K562 (cell line): ENCODE results near the gene DCST1. TPM values are rescaled to one million over a fixed set of nuclear protein-coding genes. Genes with fewer than 3 reads are reported as not detected.

ENCODE experiments used
- BDP1 ChIP-seq: IDR thresholded peaks from 3 replicates; pipeline ENCODE4 v1.6.1; 2011; ENCODE audit not compliant: insufficient read length, insufficient read depth
- BRD4 ChIP-seq: fragments of 200-600 bp; sonication (generic); IDR thresholded peaks from 2 replicates; pipeline ENCODE4 v1.6.1; 2017; ENCODE audit warnings: inconsistent platforms
- CBFB ChIP-seq: sonication (generic); formaldehyde crosslinking; IDR thresholded peaks from 2 replicates; pipeline ENCODE4 v1.4.0; 2020; ENCODE audit warnings: mild to moderate bottlenecking, missing genetic modification reagents
- EGR1 ChIP-seq: fragments of 450-650 bp; conservative IDR thresholded peaks from 2 replicates; pipeline ENCODE4 v1.6.1; 2017; ENCODE audit warnings: mild to moderate bottlenecking
- HES1 ChIP-seq: fragments of 450-650 bp; IDR thresholded peaks from 2 replicates; pipeline ENCODE4 v1.6.1; 2016; ENCODE audit warnings: low read depth, mild to moderate bottlenecking, moderate library complexity
- HEY1 ChIP-seq: fragments of 250-450 bp; sonication (Bioruptor Pico); IDR thresholded peaks from 2 replicates; pipeline ENCODE4 v1.5.0; 2020; ENCODE audit warnings: mild to moderate bottlenecking, moderate library complexity, borderline replicate concordance
- MIER1 ChIP-seq: fragments of 450-650 bp; IDR thresholded peaks from 2 replicates; pipeline ENCODE4 v1.6.1; 2016; ENCODE audit warnings: antibody characterized with exemption, mild to moderate bottlenecking, low read depth
- NCOA4 ChIP-seq: fragments of 450-650 bp; IDR thresholded peaks from 2 replicates; pipeline ENCODE4 v1.6.1; 2018; ENCODE audit warnings: mild to moderate bottlenecking; ENCODE audit not compliant: partially characterized antibody
- POLR2AphosphoS2 ChIP-seq: IDR thresholded peaks from 2 replicates; pipeline ENCODE4 v1.6.1; 2012; ENCODE audit warnings: low read length, improper control_type of control experiment
- SMAD1 ChIP-seq: fragments of 150-350 bp; IDR thresholded peaks from 2 replicates; pipeline ENCODE4 v1.6.1; 2014; ENCODE audit warnings: low read length, low read depth; ENCODE audit not compliant: partially characterized antibody
- TCF7 ChIP-seq: sonication (generic); IDR thresholded peaks from 2 replicates; pipeline ENCODE4 v1.6.1; 2016; ENCODE audit warnings: antibody characterized with exemption, borderline replicate concordance
- U2AF2 ChIP-seq: fragments of 200-400 bp; formaldehyde crosslinking; optimal IDR thresholded peaks from 2 replicates; pipeline ENCODE3; 2017; ENCODE audit warnings: low read depth, mild to moderate bottlenecking, low read length
- YY1 ChIP-seq, 3 experiments: IDR thresholded peaks; 2 replicates each; pipeline ENCODE4 v1.6.1; 2011; ENCODE audit warnings: low read length in 2 of 3, mild to moderate bottlenecking in 2 of 3, moderate library complexity in 2 of 3, borderline replicate concordance in 1 of 3, control low read depth in 1 of 3, low read depth in 1 of 3; ENCODE audit not compliant: insufficient read depth in 3 of 3, insufficient replicate concordance in 2 of 3, control insufficient read depth in 1 of 3, insufficient read length in 1 of 3; ENCODE audit errors: extremely low read depth in 1 of 3
- ZBTB5 ChIP-seq: fragments of 450-650 bp; IDR thresholded peaks from 2 replicates; pipeline ENCODE4 v1.6.1; 2017; ENCODE audit warnings: antibody characterized with exemption
- ZKSCAN3 ChIP-seq: fragments of 250-450 bp; sonication (Bioruptor Pico); IDR thresholded peaks from 2 replicates; pipeline ENCODE4 v1.4.0; 2020
- ZNF174 ChIP-seq: fragments of 250-450 bp; sonication (Bioruptor Pico); IDR thresholded peaks from 2 replicates; pipeline ENCODE4 v1.4.0; 2020; ENCODE audit warnings: mild to moderate bottlenecking
- ZNF347 ChIP-seq: fragments of 450-650 bp; formaldehyde crosslinking; IDR thresholded peaks from 2 replicates; pipeline ENCODE4 v1.4.0; 2020; ENCODE audit warnings: low read depth, mild to moderate bottlenecking, moderate library complexity
- ZSCAN32 ChIP-seq: fragments of 450-650 bp; formaldehyde crosslinking; IDR thresholded peaks from 2 replicates; pipeline ENCODE4 v1.4.0; 2020; ENCODE audit warnings: mild to moderate bottlenecking, moderate library complexity
- polyA plus RNA-seq, 8 experiments: library from polyadenylated mRNA; depleted of rRNA in 4 of 8; stranded (reverse) in 5 of 8; unstranded in 3 of 8; fragments of >200 nt; fragmentation: Nextera tagmentation in 2 of 8; fragmentation: Illumina TruSeq in 1 of 8; extraction: Ambion mirVana in 2 of 8; extraction: Trizol in 1 of 8; gene quantifications; 2 replicates each; pipeline versions ENCODE4 v1.2.1 to v1.2.3, GENCODE V29; 2011 to 2014; ENCODE audit warnings: inconsistent platforms in 1 of 8, missing spikeins in 1 of 8
- total RNA-seq, 7 experiments: library from RNA; depleted of rRNA in 6 of 7; stranded (reverse); fragments of >200 nt in 6 of 7; fragmentation: Illumina TruSeq in 2 of 7; extraction: Trizol in 2 of 7; gene quantifications; 2 replicates each; pipeline versions ENCODE4 v1.2.1 to v1.2.3, GENCODE V29; 2011 to 2021; ENCODE audit warnings: low replicate concordance in 1 of 7
- TF ChIP-seq, protein P1 (sequence below), 2 experiments: fragments of 450-650 bp; IDR thresholded peaks; 2 replicates each; pipeline ENCODE4 v1.6.1; 2018; ENCODE audit warnings: mild to moderate bottlenecking in 2 of 2, low read depth in 1 of 2; ENCODE audit not compliant: partially characterized antibody in 2 of 2
- TF ChIP-seq, protein P2 (sequence below): fragments of 450-650 bp; IDR thresholded peaks from 2 replicates; pipeline ENCODE4 v1.6.1; 2018; ENCODE audit warnings: mild to moderate bottlenecking, low read depth; ENCODE audit not compliant: partially characterized antibody

Gene DCST1
- total and polyA plus RNA-seq, 9 of the 15 experiments (the other 6 are each of a cell fraction or from before 2014, with no cell fraction given): not detected

DNA sequence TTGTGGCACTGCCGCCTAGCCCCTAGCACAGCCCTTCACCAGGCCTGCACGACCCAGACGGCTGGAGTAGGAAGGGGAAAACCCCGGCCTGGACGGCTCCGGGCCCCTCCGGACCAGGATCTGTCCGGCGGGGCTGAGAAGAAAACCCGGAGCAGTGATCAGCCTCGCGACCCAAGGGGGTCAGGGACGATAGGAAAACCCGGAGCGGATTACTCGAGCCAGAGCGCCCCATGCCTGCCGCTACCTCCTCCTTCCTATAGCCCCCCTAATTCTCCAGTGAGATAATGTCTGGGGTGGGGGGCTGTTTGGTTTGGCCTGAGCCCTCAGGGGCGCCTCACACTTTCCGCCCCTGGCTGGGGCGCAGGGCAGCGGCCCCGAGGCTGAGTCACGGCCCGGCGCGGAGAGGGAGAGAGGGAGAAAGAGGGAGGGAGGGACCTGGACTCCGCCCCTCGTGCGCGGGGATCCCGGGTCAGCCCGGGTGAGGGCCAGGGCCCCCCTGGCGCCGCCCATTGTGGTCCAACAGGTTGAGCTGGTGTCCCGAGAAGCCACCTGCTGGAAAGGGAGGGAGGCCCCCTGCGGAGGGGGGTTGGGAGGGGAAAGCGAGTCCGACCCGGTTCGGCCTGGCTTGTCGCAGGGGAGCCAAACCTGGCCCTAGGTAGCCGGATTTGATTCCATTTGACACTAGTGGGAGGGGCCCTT is 32.7 kb upstream of the DCST1 start (continued):
- peak; percentile 55; the same call in 1 of the 2 replicates for TF ChIP-seq MIER1
- TF ChIP-seq ZNF174 (CRISPR knock-in tag): no peak
- TF ChIP-seq, protein P1, sequence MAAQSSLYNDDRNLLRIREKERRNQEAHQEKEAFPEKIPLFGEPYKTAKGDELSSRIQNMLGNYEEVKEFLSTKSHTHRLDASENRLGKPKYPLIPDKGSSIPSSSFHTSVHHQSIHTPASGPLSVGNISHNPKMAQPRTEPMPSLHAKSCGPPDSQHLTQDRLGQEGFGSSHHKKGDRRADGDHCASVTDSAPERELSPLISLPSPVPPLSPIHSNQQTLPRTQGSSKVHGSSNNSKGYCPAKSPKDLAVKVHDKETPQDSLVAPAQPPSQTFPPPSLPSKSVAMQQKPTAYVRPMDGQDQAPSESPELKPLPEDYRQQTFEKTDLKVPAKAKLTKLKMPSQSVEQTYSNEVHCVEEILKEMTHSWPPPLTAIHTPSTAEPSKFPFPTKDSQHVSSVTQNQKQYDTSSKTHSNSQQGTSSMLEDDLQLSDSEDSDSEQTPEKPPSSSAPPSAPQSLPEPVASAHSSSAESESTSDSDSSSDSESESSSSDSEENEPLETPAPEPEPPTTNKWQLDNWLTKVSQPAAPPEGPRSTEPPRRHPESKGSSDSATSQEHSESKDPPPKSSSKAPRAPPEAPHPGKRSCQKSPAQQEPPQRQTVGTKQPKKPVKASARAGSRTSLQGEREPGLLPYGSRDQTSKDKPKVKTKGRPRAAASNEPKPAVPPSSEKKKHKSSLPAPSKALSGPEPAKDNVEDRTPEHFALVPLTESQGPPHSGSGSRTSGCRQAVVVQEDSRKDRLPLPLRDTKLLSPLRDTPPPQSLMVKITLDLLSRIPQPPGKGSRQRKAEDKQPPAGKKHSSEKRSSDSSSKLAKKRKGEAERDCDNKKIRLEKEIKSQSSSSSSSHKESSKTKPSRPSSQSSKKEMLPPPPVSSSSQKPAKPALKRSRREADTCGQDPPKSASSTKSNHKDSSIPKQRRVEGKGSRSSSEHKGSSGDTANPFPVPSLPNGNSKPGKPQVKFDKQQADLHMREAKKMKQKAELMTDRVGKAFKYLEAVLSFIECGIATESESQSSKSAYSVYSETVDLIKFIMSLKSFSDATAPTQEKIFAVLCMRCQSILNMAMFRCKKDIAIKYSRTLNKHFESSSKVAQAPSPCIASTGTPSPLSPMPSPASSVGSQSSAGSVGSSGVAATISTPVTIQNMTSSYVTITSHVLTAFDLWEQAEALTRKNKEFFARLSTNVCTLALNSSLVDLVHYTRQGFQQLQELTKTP (IDR thresholded peaks at IDR 0.05; ENCODE audit: low read depth in 1 of 2, partially characterized antibody in 2 of 2): peak; percentile 43 to 86
- peak; percentile 43; the same call in 1 of the 2 replicates for TF ChIP-seq TCF7
- TF ChIP-seq HES1: peak; percentile 70
- TF ChIP-seq U2AF2: no peak
- no peak for TF ChIP-seq ZBTB5
- TF ChIP-seq SMAD1: no peak
- TF ChIP-seq BDP1: no peak
- TF ChIP-seq NCOA4: no peak
- TF ChIP-seq, protein P2, sequence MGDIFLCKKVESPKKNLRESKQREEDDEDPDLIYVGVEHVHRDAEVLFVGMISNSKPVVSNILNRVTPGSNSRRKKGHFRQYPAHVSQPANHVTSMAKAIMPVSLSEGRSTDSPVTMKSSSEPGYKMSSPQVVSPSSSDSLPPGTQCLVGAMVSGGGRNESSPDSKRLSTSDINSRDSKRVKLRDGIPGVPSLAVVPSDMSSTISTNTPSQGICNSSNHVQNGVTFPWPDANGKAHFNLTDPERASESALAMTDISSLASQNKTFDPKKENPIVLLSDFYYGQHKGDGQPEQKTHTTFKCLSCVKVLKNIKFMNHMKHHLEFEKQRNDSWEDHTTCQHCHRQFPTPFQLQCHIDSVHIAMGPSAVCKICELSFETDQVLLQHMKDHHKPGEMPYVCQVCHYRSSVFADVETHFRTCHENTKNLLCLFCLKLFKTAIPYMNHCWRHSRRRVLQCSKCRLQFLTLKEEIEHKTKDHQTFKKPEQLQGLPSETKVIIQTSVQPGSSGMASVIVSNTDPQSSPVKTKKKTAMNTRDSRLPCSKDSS: no peak
- TF ChIP-seq YY1 (IDR thresholded peaks at IDR 0.05; ENCODE audit: borderline replicate concordance in 1 of 3, control insufficient read depth in 1 of 3, extremely low read depth in 1 of 3, insufficient read depth in 3 of 3, insufficient read length in 1 of 3, insufficient replicate concordance in 2 of 3, low read depth in 1 of 3, low read length in 2 of 3): peak in 1 of 3 experiments; percentile 69
- TF ChIP-seq EGR1: peak; percentile 33; the same call in 1 of the 2 replicates
- no peak for TF ChIP-seq ZNF347 (CRISPR knock-in tag)
- peak; percentile 68; the same call in 1 of the 2 replicates for TF ChIP-seq POLR2AphosphoS2
- TF ChIP-seq ZSCAN32 (CRISPR knock-in tag): no peak
- no peak for TF ChIP-seq HEY1 (CRISPR knock-in tag)
- no peak for TF ChIP-seq ZKSCAN3 (CRISPR knock-in tag)
- TF ChIP-seq CBFB (CRISPR knock-in tag): no peak
- no peak for TF ChIP-seq BRD4
